Gastrocnemius medialis (tissue), 4 donors: ENCODE measurements around the gene SZT2.

Source experiments
- POLR2A ChIP-seq, 2 donors: fragments of 450-650 bp; IDR thresholded peaks; one replicate each; pipeline ENCODE4 v1.6.1; 2017; ENCODE audit warnings: antibody characterized with exemption in 2 of 2, mild to moderate bottlenecking in 2 of 2, moderate library complexity in 2 of 2
- TF ChIP-seq, protein P1 (sequence below), 5 experiments: fragments of 450-650 bp in 3 of 5; fragments of 200-600 bp in 2 of 5; sonication (generic) in 2 of 5; IDR thresholded peaks in 4 of 5; conservative IDR thresholded peaks in 1 of 5; 1 replicate in 4 of 5; 2 replicates in 1 of 5; pipeline ENCODE4 v1.5.1; 2016 to 2019; ENCODE audit warnings: antibody characterized with exemption in 5 of 5, mild to moderate bottlenecking in 3 of 5, moderate library complexity in 3 of 5

DNA sequence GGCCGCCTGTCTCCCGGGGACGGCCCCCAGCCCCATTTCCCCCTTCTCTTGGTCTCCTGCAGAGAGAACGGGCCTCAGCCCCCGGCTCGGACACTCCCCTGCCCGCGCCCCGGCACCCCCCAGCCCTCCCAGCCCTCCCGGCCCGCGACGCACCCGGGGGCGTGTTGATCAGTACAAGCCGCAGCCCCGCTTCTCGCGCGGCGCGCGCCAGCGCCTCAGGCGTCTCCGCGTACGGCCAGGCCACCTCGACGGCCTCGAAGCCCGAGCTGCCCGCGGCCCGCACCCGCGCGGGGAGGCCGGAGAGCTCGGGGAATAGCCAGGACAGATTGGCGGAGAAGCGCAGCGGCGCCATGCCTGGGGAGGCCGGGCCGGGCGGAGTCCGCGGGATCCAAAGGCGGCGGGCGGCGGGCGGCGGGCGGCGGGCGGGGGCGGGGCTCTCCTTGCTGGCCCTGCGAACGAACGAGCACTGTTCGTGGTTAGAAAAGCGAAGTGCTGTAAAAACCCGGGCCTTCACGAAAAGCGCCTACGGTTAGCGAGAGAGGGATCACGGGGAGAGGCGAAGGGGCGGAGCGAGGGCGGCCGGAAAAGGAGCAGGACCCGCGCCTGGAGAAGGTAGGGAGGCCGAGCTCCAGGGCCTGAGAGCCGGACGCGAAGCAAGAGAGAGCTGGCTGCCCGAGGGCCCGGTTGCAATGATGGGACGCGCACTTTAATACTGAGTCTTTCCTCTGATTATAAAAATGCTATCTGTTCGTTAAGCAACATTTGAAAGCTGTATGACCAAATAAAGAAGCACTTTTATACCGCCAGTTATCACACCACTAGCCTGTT, 64.0 kb downstream of the SZT2 start, which contains the start of gene HYI:
- TF ChIP-seq, protein P1, sequence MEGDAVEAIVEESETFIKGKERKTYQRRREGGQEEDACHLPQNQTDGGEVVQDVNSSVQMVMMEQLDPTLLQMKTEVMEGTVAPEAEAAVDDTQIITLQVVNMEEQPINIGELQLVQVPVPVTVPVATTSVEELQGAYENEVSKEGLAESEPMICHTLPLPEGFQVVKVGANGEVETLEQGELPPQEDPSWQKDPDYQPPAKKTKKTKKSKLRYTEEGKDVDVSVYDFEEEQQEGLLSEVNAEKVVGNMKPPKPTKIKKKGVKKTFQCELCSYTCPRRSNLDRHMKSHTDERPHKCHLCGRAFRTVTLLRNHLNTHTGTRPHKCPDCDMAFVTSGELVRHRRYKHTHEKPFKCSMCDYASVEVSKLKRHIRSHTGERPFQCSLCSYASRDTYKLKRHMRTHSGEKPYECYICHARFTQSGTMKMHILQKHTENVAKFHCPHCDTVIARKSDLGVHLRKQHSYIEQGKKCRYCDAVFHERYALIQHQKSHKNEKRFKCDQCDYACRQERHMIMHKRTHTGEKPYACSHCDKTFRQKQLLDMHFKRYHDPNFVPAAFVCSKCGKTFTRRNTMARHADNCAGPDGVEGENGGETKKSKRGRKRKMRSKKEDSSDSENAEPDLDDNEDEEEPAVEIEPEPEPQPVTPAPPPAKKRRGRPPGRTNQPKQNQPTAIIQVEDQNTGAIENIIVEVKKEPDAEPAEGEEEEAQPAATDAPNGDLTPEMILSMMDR (IDR thresholded peaks at IDR 0.05 in 4 of 5, conservative IDR thresholded peaks at IDR 0.05 in 1 of 5), result no peak
- TF ChIP-seq POLR2A (IDR thresholded peaks at IDR 0.05), result peak in 1 of 2 donors; percentile 8
